Activated naive CD8-positive, alpha-beta T cell treated with anti-CD3 and anti-CD28 coated beads, Interleukin-2, amount 50 U/mL, for 16 hours (primary cell): ENCODE measurements around the gene GNAS-AS1.

Experiments used
- DNase-seq: peaks from one replicate; pipeline ENCODE4 v3.0.0-alpha.2; 2020; ENCODE audit warnings: low read depth, low spot score

GNAS-AS1 gene

GRCh38 chr20:58855506-58856389, 5.0 kb upstream of the GNAS-AS1 start:
- no peak for DNase-seq

- no peak for DNase-seq
These were observed 4.2 kb upstream of the GNAS-AS1 start for GRCh38 chr20:58854638-58855471.

GRCh38 chr20:58853976-58854637, 3.4 kb upstream of the GNAS-AS1 start:
- no peak for DNase-seq

DNA sequence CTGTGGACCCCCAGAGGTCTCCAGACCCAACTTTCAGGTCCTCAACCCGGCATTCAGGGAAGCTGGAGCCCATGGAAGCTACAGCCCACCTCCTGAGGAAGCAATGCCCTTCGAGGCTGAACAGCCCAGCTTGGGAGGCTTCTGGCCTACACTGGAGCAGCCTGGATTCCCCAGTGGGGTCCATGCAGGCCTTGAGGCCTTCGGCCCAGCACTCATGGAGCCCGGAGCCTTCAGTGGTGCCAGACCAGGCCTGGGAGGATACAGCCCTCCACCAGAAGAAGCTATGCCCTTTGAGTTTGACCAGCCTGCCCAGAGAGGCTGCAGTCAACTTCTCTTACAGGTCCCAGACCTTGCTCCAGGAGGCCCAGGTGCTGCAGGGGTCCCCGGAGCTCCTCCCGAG, 2.8 kb upstream of the GNAS-AS1 start:
- no peak for DNase-seq

DNA sequence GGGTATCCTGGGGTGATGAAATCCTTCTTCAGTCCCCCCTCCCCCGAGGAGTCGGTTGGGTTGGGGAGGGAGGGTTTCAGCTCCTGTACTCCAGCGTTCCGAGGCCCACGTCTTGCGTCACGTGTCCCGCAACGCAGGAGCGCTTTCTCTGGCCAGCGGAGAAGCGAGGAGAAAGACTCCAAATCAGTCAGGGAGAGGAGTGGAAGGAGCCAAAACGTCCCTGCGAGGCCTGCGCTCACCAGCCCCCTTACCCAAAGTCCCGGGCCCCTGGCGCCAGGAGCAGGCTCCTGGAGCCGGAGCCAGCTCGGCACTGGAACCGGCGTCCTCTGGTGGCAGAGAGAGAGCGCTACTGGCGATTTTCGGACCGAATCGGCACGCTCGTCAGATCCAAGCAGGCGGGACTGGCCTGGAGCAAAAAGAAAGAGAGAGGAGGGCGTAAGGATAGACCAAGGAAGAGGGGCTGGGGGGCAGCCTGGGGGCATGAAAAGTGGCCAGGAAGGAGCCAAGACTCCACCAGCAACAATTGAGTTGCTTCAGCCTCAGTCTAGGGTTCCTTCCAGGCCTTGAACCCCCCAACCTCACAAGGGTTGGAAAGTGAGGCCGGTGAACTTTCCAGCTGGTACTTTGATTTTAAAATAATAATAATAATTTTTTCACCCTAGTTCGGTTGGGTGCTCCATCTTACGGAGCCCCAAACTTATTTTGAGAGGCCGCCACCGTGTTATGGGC, 2.0 kb upstream of the GNAS-AS1 start, which contains the start of gene GNAS:
Gene GNAS, plus strand, starts transcription at position 174 of the 729 bp plus-strand sequence.
- no peak for DNase-seq

DNA sequence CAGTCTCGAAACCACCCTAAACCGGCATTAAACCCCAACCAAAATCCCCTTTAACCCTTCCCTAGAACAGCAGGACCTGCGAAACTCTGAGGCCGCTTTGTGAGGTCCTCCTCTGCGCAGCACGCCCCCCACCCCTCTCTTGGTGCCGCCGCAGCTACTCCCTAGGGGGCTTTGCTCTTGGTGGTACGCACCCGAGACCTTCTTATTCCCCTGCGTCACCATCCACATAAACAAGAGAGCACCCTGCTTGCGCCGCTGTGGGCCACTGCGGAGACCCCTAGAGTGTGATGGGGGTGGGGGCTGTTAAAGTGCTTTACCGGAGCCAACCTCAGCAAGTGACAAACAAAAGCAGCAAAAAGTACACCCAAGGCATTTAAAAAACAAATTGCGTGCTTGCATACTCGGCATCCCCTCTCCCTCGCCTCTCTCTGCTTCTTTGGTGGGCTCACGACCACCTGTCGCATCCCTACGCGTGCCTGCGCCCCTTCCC, 1.3 kb upstream of the GNAS-AS1 start:
- no peak for DNase-seq

DNA sequence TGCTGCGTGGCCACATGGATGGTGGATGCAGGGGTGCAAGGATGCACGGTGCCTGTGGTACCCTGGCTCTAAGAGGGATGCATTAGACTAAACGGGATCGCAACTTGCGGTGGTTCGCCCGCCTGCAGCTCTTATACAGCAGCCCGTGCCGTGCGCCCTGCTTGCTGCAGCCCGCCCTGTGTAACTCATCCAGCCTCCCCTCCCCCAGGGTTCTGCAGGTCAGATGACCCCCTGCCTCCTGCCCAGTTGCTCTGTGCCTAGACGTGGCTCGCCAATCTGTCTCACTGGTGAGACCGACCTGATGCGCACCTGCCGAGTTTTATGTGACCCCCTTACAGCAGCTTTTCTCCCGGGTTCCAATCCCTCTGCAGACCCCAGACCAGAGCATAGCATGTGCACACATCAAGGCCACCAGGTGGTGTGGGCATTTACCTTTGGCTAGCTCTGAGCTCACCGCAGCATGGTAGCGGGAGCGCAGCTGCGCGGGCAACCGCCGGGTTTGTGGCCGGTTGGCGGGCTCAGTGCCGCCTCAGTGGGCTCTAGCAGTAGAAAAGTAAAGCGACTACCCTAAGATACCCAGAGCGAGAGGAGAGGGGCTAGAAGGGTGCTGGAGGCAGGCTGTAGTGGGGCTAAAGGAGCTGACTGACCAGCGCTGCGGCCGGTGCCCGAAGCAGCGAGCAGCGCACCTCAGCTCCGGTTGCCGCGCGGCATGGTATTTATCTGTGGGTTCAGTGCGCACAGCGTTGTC, 693 bp upstream of the GNAS-AS1 start:
- no peak for DNase-seq

- no peak for DNase-seq
These were observed 3.2 kb downstream of the GNAS-AS1 start for GRCh38 chr20:58847463-58847862.

GRCh38 chr20:58845706-58846105, 5.0 kb downstream of the GNAS-AS1 start:
- no peak for DNase-seq

DNA sequence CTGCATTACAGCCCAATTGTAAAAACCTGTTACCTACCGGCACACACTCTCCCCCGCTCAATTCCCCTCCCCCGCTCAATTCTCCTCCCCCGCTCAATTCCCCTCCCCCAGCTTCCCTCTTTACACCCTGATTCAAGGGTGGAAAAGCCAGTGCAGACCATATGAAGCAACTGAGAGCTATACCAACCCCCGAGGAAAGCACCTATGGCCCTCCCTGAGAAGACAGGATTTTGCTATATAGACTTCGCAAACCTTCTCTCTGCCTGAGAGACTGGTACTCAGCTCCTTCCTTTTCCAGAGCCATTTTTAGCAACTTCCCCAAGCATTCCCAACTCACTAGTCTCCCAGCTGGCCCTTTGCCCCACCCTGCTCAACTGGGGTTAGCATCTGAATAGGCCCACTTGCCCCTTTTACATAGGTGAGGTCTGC, 7.6 kb downstream of the GNAS-AS1 start:
- DNase-seq: no peak

GRCh38 chr20:58842276-58842675, 8.4 kb downstream of the GNAS-AS1 start:
- no peak for DNase-seq

DNA sequence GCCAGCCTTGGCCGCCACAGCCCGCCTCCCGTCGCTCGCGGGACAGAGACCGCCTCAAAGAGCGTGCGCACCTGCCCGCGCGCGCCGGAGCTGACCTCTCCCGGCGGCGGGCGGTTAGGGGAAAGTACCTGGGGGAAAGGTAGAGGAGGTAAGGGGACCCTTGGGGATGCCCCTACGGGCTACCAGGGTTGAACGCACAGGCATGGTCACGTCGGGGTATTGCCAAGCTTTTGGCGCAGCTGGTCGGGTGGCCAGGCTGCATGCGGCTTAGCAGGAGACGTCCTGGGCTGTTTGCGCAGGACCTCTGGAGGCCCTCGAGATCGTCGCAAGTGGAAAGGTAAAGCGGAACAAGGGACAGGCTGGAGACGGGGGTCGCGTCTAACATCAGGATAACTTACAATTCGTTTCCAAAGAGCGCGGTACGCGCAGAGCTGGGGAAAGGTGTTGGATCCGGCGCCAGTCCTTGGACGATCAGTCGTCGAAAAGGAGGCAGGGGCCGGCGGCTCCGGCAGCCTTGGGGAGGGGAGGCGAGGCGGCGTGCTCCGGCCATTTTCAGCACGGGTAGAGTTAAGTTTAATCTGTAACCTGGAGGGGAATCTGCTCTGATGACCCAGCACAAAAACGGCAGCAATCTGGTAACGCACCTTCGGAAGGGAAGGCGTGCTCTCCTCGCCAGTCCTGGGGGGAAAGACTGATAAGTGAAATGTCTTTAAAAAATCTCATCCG, 9.0 kb downstream of the GNAS-AS1 start:
- DNase-seq: no peak

DNA sequence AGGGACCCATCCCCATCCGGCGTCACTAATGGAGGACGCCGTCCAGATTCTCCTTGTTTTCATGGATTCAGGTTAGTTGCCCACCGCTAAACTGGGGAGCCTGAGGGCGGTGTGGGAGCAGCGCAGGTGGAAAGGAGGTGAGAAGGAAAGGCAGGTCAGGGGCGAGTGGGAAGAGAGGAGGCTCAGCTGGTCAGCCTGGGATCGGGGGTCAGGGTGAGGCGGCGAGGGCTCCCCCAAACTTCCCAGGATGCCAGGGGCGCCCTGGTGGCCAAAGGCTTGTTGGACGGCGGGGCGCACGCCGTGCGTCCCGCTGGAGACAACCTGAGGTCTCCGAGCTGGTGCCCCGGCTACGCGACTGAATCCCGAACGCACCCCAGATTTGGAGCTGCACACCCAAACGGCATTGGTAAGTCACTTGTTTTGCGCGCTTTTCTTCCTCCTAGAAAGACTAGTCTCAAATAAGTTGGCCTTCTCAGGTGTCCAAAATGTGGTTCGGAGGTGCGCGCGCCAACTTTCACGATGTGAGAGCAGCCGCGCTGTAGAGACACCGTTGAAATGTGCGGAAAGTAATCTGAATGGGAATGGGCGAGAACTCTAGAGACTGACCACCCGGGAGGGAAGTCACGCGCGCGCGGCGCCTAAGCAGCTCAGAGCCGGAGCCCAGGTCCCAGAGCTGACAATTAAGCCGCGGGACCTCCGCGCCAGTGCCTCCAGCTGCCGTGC, 9.7 kb downstream of the GNAS-AS1 start:
- DNase-seq: no peak

GRCh38 chr20:58839991-58840747, 10.5 kb downstream of the GNAS-AS1 start:
- DNase-seq: no peak

DNA sequence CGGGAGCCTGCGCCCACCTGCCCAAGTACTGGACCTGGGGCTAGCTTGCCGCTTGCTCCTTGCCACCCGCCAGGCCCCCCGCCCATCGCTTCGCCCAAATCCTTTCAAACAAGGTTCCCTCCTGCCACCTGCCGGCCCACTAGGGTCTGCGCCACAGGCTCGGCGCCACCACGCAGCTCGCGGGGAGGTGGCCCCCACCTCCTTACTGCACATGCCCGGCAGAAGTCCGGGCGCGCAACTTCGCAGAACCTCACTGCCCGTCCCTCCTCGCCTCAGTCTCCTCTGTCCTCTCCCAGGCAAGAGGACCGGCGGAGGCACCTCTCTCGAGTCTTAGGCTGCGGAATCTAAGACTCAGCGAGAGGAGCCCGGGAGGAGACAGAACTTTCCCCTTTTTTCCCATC, 11.2 kb downstream of the GNAS-AS1 start:
- peak; percentile 22 for DNase-seq

DNA sequence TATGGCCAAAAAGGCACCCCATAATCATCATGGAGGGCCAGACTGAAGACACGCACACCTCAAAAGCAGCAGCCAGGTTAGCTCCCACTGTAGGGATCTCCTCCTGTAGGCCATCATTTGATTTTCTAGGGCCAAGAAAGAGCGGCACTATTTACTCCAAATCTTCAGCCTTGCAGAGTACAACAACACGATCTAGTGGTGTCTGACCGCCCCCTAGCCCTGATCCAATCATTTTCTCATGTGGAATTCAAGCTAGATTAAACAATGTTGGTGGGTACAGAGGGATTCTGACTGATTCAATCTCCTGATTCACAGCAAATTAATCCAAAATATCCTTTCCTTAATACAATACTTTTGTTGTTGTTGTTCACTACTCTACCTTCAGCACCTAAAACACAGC, 12.5 kb downstream of the GNAS-AS1 start:
- no peak for DNase-seq

- no peak for DNase-seq
These were observed 13.0 kb downstream of the GNAS-AS1 start for GRCh38 chr20:58837717-58838116.

GRCh38 chr20:58836616-58837204, 14.0 kb downstream of the GNAS-AS1 start:
- no peak for DNase-seq
